ENCODE results near the gene ZNF845. TPM values are rescaled to one million over a fixed set of nuclear protein-coding genes. Genes with fewer than 3 reads are reported as not detected.

The ZNF845 gene
- total RNA-seq, 1 donor from 2014 or later, result 10.3 TPM

DNA sequence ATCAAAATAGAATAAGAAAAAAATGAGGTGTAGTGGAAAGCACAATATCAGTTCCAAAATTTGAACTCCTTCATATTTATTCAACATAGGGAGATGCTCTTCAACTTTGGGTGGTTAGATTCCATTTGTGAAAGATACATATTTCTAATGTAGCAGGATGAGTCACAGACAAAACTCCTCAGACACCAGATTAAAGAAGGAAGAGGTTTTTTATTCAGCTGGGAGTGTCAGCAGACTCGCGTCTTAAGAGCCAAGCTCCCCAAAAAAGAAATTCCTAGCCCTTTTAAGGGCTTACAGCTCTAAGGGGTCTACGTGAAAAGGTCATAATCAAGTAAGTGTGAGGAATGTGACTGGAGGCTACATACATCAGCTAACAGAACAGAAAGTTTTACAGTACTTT lies 54.6 kb downstream of the ZNF845 start:
- Mint-ChIP-seq H3K4me3 (ENCODE audit: low read depth) (no peak overlapping the region), H3K4me1 (ENCODE audit: low read depth) (no peaks in the 10 kb centered on the region), H3K36me3 (ENCODE audit: insufficient read depth) (peaks cover 40% of the 10 kb centered on the region), H3K27me3 (no peaks in the 10 kb centered on the region), H3K9me3 (ENCODE audit: low read depth) (peaks cover 23% of the 10 kb centered on the region), H3K27ac (no peak overlapping the region)
- DNase-seq (ENCODE audit: low spot score, unreplicated experiment), result no peak
- TF ChIP-seq, protein P1, sequence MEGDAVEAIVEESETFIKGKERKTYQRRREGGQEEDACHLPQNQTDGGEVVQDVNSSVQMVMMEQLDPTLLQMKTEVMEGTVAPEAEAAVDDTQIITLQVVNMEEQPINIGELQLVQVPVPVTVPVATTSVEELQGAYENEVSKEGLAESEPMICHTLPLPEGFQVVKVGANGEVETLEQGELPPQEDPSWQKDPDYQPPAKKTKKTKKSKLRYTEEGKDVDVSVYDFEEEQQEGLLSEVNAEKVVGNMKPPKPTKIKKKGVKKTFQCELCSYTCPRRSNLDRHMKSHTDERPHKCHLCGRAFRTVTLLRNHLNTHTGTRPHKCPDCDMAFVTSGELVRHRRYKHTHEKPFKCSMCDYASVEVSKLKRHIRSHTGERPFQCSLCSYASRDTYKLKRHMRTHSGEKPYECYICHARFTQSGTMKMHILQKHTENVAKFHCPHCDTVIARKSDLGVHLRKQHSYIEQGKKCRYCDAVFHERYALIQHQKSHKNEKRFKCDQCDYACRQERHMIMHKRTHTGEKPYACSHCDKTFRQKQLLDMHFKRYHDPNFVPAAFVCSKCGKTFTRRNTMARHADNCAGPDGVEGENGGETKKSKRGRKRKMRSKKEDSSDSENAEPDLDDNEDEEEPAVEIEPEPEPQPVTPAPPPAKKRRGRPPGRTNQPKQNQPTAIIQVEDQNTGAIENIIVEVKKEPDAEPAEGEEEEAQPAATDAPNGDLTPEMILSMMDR (IDR thresholded peaks at IDR 0.05; ENCODE audit: unreplicated experiment), result no peak

- peaks cover 2% of the 10 kb centered on the region for H3K4me1 Mint-ChIP-seq (ENCODE audit: low read depth)
- TF ChIP-seq, protein P1 (IDR thresholded peaks at IDR 0.05; ENCODE audit: unreplicated experiment), result no peak
- peaks cover 15% of the 10 kb centered on the region for H3K9me3 Mint-ChIP-seq (ENCODE audit: low read depth)
- no peaks in the 10 kb centered on the region for H3K27me3 Mint-ChIP-seq
- no peak overlapping the region for H3K27ac Mint-ChIP-seq
- H3K4me3 Mint-ChIP-seq (ENCODE audit: low read depth), result no peak overlapping the region
- no peak for DNase-seq (ENCODE audit: low spot score, unreplicated experiment)
- peaks cover 33% of the 10 kb centered on the region for H3K36me3 Mint-ChIP-seq (ENCODE audit: insufficient read depth)
Observed at GRCh38 chr19:53388904-53389303, 55.4 kb downstream of the ZNF845 start.

DNA sequence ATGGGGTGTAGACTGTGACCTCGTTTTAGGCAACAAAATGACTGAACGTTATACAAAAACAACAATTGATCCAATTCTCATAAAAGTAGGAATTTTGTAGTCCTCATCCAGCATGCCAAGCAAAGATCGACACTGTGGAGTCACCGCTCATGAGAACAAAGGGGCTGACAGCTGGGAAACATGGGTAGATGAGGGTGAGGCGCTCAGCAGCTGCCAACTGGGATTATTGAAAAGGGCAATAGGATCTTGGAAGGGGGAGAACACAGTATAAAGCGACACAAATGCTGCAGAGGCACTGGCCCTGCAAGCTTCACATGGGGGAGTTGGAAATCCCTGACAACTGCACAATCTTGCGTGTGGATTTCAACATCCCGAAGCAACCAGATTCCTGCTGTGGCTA lies 56.0 kb downstream of the ZNF845 start:
- Mint-ChIP-seq H3K4me3 (ENCODE audit: low read depth) (peak overlapping the region; percentile 24), H3K27ac (peak overlapping the region; percentile 69)

GRCh38 chr19:53389978-53390377 lies 56.4 kb downstream of the ZNF845 start:
- DNase-seq (ENCODE audit: low spot score, unreplicated experiment), result no peak
- H3K4me3 Mint-ChIP-seq (ENCODE audit: low read depth), result no peak overlapping the region
- peaks cover 26% of the 10 kb centered on the region for H3K36me3 Mint-ChIP-seq (ENCODE audit: insufficient read depth)
- H3K4me1 Mint-ChIP-seq (ENCODE audit: low read depth), result peaks cover 6% of the 10 kb centered on the region
- H3K9me3 Mint-ChIP-seq (ENCODE audit: low read depth), result peaks cover 10% of the 10 kb centered on the region
- H3K27ac Mint-ChIP-seq, result peak overlapping the region; percentile 69
- H3K27me3 Mint-ChIP-seq, result no peaks in the 10 kb centered on the region
- TF ChIP-seq, protein P1 (IDR thresholded peaks at IDR 0.05; ENCODE audit: unreplicated experiment), result no peak

More for the DNA sequence above, 56.0 kb downstream of the ZNF845 start:
- H3K4me1 Mint-ChIP-seq (ENCODE audit: low read depth), result peaks cover 3% of the 10 kb centered on the region
- TF ChIP-seq, protein P1 (IDR thresholded peaks at IDR 0.05; ENCODE audit: unreplicated experiment), result no peak
- H3K9me3 Mint-ChIP-seq (ENCODE audit: low read depth), result peaks cover 14% of the 10 kb centered on the region
- DNase-seq (ENCODE audit: low spot score, unreplicated experiment), result no peak
- peaks cover 30% of the 10 kb centered on the region for H3K36me3 Mint-ChIP-seq (ENCODE audit: insufficient read depth)
- no peaks in the 10 kb centered on the region for H3K27me3 Mint-ChIP-seq

GRCh38 chr19:53394522-53394973 lies 61.0 kb downstream of the ZNF845 start:
- DNase-seq (ENCODE audit: low spot score, unreplicated experiment), result peak; percentile 34
- peak overlapping the region; percentile 98 for H3K4me3 Mint-ChIP-seq (ENCODE audit: low read depth)
- no peaks in the 10 kb centered on the region for H3K27me3 Mint-ChIP-seq
- H3K27ac Mint-ChIP-seq, result peak overlapping the region; percentile 99
- peaks cover 23% of the 10 kb centered on the region for H3K4me1 Mint-ChIP-seq (ENCODE audit: low read depth)
- H3K9me3 Mint-ChIP-seq (ENCODE audit: low read depth), result peaks cover 3% of the 10 kb centered on the region
- peaks cover 8% of the 10 kb centered on the region for H3K36me3 Mint-ChIP-seq (ENCODE audit: insufficient read depth)
- TF ChIP-seq, protein P1 (IDR thresholded peaks at IDR 0.05; ENCODE audit: unreplicated experiment), result no peak

Data from progenitor cell of endocrine pancreas (in vitro differentiated cells).